Measurements from ENCODE around the gene POLR3H.

Gene POLR3H

GRCh38 chr22:41480397-41480735, 63.9 kb downstream of the POLR3H start:
- no peak for DNase-seq

GRCh38 chr22:41479671-41480396, 64.4 kb downstream of the POLR3H start:
- no peak for DNase-seq

GRCh38 chr22:41478891-41479521, 65.3 kb downstream of the POLR3H start:
- no peak for DNase-seq

GRCh38 chr22:41478473-41478872, 65.8 kb downstream of the POLR3H start:
- no peak for DNase-seq

All from NCI-H1417 treated with DMSO at 0.1 percent for 48 hours (cell line).